Neural progenitor cell (in vitro differentiated cells): ENCODE measurements around the gene VTI1A.

ENCODE experiments used
- EZH2 ChIP-seq: fragments of 200-600 bp; sonication (generic); IDR thresholded peaks from 2 replicates; pipeline ENCODE4 v1.6.1; 2017; ENCODE audit warnings: antibody characterized with exemption, mild to moderate bottlenecking, moderate library complexity
- TF ChIP-seq, protein P1 (sequence below): fragments of 200-600 bp; sonication (generic); IDR thresholded peaks from 2 replicates; pipeline ENCODE4 v1.5.1; 2017; ENCODE audit warnings: antibody characterized with exemption, mild to moderate bottlenecking

DNA sequence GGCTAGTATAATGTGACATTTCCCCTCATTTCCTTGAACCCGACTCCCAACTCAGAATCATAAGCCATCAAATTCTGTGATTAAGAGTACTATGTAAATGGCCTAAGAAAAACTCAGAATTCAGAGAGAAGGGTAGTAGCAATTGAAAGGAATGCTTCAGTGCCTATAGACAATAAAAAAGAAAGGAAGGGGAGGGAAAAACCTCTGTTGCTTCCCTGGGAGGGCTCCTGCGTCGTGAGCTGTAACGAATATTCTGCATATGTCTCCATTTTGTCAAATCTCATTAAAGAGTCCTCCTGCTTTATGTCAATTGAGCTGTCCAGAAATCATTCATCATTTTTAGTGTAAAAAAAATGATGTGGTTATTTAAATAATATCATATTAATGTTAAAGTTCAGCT, 223.0 kb downstream of the VTI1A start:
- TF ChIP-seq, protein P1, sequence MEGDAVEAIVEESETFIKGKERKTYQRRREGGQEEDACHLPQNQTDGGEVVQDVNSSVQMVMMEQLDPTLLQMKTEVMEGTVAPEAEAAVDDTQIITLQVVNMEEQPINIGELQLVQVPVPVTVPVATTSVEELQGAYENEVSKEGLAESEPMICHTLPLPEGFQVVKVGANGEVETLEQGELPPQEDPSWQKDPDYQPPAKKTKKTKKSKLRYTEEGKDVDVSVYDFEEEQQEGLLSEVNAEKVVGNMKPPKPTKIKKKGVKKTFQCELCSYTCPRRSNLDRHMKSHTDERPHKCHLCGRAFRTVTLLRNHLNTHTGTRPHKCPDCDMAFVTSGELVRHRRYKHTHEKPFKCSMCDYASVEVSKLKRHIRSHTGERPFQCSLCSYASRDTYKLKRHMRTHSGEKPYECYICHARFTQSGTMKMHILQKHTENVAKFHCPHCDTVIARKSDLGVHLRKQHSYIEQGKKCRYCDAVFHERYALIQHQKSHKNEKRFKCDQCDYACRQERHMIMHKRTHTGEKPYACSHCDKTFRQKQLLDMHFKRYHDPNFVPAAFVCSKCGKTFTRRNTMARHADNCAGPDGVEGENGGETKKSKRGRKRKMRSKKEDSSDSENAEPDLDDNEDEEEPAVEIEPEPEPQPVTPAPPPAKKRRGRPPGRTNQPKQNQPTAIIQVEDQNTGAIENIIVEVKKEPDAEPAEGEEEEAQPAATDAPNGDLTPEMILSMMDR = no peak
- no peak for TF ChIP-seq EZH2
